IPS-18a (cell line): ENCODE data around the gene QPRT.
"Not testable (repeated sequence)": the region's sequence is repeated elsewhere in the genome, so short reads cannot be mapped to it uniquely, and the experiment has no call there.

Experiments
- H3K27ac ChIP-seq: one replicate; pipeline ENCODE4 v1.5.1; 2013; ENCODE audit warnings: low read length
- H3K27me3 ChIP-seq: one replicate; pipeline ENCODE4 v1.6.1; 2013; ENCODE audit warnings: mild to moderate bottlenecking, low read length; ENCODE audit not compliant: control insufficient read depth, insufficient read depth
- H3K36me3 ChIP-seq: one replicate; pipeline ENCODE4 v1.6.1; 2013; ENCODE audit warnings: low read depth, low read length; ENCODE audit not compliant: control insufficient read depth
- H3K4me1 ChIP-seq: one replicate; pipeline ENCODE4 v1.6.1; 2013; ENCODE audit warnings: low read depth, low read length; ENCODE audit not compliant: control insufficient read depth
- H3K4me3 ChIP-seq: one replicate; pipeline ENCODE4 v1.5.1; 2013; ENCODE audit warnings: low read length
- H3K9ac ChIP-seq: one replicate; pipeline ENCODE4 v1.6.1; 2013; ENCODE audit warnings: mild to moderate bottlenecking, low read length, moderate library complexity
- H3K9me3 ChIP-seq: one replicate; pipeline ENCODE4 v1.6.1; 2013; ENCODE audit warnings: low read depth, low read length; ENCODE audit not compliant: control insufficient read depth

The QPRT gene

DNA sequence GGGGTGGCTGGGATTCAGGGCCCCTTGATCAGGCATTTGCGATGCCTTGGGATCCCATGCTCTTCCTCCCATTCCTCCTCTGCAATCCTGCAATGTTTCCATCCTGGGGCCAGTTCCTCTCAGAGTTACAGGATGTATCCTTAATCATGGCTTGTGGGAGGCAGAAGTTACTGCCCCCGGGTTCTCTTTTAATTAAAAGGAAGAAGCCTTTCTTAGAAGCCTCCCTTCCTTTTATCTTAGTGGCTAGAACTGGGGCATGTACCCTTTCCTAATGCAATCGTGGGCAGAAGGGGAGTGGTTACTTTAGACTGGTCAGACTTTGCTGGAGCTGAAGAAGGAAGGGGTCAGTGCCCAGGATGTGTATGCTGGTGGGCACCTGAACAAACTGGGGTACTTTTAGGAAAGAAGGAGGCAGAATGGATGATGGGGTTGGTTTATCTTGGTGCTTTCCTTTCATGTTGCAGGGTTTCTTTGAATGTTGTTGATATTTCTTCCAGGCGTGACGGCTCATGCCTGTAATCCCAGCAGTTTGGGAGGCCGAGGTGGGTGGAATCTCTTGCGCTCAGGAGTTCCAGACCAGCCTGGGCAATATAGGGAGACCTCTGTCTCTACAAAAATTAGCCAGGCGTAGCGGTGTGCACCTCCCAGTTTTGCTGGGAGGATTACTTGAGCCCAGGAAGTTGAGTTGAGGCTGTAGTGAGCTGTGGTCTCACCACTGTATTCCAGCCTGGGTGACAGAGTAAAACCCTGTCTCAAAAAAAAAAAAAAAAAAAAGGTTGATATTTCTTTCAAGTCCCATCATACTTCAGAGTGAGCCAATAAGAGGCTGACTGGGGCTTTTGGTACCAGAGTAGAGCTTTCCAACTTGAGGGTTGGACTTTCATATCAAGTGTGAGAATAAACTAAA lies 29.1 kb upstream of the QPRT start:
- H3K9ac ChIP-seq: no peak overlapping the region
- no peaks in the 10 kb centered on the region for H3K36me3 ChIP-seq
- H3K9me3 ChIP-seq: no peaks in the 10 kb centered on the region
- H3K27me3 ChIP-seq: no peaks in the 10 kb centered on the region
- H3K4me1 ChIP-seq: no peaks in the 10 kb centered on the region
- no peak overlapping the region for H3K27ac ChIP-seq
- H3K4me3 ChIP-seq: no peak overlapping the region

DNA sequence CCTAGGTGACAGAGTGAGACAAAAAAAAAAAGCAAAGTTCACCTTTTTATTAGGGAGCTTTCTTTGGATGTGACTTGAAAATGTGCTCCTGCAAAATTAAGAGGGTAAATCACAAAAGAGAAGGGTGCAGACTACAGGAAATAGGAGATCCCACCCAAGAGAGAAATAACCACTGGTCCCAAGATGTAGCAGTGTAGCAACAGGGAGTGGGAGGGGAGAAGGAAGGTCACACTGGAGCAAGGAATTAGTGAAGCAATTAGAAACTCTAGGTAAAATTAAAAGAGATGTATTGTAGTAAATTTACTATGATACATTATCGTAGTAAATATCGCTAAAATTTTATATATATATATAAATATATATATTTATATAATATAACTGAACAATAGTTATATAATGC lies 28.2 kb upstream of the QPRT start:
- Histone ChIP-seq H3K4me3 (no peak overlapping the region), H3K36me3 (no peaks in the 10 kb centered on the region), H3K9me3 (no peaks in the 10 kb centered on the region), H3K9ac (no peak overlapping the region), H3K27ac (no peak overlapping the region), H3K4me1 (no peaks in the 10 kb centered on the region), H3K27me3 (no peaks in the 10 kb centered on the region)

DNA sequence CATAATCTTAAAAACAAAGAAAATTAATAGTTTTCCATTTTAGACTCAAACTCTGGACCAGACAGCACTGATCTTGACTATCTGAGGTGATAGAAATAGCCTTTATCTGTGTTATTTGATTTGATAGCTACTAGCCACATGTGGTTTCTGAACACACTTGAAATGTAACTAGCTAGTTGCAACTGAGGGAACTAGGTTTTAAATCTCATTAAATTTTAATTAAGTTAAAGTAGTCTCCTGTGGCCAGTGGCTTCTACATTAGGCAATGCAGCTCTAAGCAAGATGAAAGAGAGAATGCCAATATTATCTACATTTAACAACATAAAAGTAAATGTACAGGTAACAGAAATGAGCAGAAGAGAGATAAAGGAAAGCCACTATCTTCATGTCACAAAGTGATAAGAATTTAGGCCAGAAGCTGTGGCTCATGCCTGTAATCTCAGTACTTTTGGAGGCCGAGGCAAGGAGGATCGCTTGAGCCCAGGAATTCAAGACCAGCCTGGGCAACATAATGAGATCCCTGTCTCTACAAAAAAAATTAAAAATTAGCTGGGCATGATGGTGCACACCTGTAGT lies 27.1 kb upstream of the QPRT start:
- H3K9ac ChIP-seq: no peak overlapping the region

DNA sequence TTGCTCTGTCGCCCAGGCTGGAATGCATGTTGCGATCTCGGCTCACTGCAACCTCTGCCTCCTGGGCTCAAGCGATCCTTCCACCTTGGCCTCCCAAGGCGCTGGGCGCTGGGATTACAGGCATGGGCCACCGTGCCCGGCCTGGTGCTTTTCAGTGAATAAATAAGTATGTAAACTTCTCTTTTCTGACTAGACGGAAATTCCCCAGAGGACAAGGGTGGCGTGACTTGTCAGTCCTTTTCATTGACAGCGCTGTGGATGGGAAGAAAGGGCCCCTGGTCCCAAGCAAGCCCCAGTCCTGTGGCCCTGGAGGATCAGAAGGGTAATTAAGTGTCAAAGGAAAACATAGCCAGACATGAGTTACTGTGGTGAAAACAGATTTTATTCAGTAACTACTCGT lies 25.5 kb upstream of the QPRT start:
- Histone ChIP-seq H3K9ac (no peak overlapping the region), H3K27me3 (no peaks in the 10 kb centered on the region), H3K36me3 (no peaks in the 10 kb centered on the region), H3K27ac (no peak overlapping the region), H3K9me3 (no peaks in the 10 kb centered on the region), H3K4me1 (no peaks in the 10 kb centered on the region), H3K4me3 (no peak overlapping the region)

More for the DNA sequence above, 27.1 kb upstream of the QPRT start:
- Histone ChIP-seq H3K27me3 (no peaks in the 10 kb centered on the region), H3K27ac (no peak overlapping the region), H3K36me3 (no peaks in the 10 kb centered on the region), H3K4me1 (no peaks in the 10 kb centered on the region), H3K9me3 (no peaks in the 10 kb centered on the region), H3K4me3 (no peak overlapping the region)

DNA sequence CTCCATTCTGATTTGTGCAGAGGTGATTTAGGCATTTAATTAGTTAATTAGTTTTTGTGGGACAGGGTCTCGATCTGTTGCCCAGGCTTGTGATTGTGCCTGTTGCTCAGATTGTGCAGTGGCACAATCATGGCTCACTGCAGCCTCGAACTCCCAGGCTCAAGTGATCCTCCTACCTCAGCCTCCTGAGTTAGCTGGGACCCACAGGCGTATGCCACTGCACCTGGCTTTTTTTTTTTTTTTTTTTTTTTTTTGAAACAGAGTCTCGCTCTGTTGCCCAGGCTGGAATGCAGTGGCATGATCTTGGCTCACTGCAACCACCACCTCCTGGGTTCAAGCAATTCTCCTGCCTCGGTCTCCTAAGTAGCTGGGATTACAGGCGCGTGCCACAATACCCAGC lies 25.1 kb upstream of the QPRT start:
- H3K36me3 ChIP-seq, H3K9me3 ChIP-seq, H3K9ac ChIP-seq, H3K27ac ChIP-seq, H3K4me3 ChIP-seq, H3K27me3 ChIP-seq, H3K4me1 ChIP-seq: not testable (repeated sequence)

DNA sequence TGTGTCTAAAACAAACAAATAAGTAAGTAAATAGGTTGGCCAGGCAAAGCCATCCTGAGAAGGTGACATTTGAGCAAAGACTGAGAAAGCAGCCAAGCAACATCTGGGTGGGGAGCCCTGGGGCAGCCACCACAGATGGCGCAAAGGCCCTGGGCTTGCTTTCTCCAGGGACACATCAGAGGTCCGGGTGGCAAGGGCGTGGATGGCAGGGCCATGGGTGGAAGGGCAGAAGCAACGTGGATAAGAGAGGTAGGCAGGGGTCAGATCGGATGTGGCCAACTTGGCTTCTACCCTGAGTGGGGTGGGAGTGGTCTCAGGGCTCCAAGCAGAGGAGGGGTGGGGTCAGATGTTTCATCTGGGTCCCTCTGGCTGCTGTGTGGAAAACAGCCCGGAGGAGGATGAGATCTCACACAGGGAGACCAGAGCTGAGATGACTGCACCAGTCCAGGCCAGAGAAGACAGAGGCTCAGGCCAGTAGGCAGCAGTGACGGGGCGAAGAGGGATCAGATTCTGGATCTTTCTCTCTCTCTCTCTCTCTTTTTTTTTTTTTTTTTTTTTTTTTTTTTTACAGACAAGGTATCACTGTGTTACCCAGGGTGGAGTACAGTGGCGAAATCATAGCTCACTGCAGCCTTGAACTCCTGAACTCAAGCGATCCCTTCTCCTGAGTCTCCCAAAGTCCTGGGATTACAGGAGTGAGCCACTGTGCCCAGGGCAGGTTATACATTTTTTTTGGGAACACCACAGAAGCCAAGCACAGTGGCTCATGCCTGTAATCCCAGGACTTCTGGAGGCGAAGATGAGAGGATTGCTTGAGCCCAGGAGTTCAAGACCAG lies 22.1 kb upstream of the QPRT start:
- Histone ChIP-seq H3K4me3 (no peak overlapping the region), H3K9ac (no peak overlapping the region), H3K27ac (no peak overlapping the region), H3K27me3 (no peaks in the 10 kb centered on the region), H3K4me1 (no peaks in the 10 kb centered on the region), H3K36me3 (no peaks in the 10 kb centered on the region), H3K9me3 (no peaks in the 10 kb centered on the region)

DNA sequence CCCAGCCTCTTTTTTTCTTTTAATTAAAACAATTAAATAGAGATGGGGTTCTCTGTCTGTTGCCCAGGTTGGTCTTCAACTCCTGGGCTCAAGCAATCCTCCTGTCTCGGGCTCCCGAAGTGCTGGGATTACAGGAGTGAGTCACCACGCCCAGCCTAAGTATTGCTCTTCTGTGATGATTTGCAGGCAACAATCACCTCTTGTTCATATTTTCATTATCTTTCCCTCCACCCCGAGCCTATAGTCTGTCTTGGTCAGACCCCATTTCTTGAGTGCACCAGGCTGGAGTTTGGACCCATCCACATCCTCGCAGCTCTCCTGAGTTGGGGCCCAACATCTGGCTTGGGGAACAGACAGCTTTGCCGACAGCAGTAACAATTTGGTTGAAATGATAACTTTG lies 20.3 kb upstream of the QPRT start:
- Histone ChIP-seq H3K36me3 (no peaks in the 10 kb centered on the region), H3K9ac (no peak overlapping the region), H3K9me3 (no peaks in the 10 kb centered on the region), H3K27ac (no peak overlapping the region), H3K4me3 (no peak overlapping the region), H3K4me1 (no peaks in the 10 kb centered on the region), H3K27me3 (no peaks in the 10 kb centered on the region)

DNA sequence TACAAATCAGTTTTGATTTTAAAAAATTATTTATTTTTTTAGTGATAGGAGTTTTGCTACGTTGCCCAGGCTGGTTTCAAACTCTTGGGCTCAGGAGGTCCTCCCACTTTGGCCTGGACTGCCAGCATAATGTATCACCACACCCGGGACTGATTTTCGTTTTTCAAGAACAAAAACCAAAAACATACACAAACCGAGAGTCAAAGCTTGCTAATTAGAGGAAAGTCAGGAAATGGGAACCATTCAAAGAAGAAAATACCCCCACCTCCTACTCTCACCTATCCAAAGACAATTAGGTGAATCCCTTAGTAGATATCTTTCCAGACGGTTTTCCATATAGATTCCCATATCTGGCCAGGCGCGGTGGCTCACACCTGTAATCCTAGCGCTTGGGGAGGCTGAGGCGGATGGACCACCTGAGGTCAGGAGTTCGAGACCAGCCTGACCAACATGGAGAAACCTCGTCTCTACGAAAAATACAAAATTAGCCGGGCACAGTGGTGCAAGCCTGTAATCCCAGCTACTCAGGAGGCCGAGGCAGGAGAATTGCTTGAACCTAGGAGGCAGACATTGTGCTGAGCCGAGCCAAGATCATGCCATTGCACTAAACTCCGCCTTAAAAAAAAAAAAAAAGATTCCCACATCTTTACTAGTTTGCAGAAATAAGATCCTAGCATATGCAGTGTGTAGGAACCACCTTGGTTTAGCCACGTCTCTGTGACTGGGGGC lies 16.8 kb upstream of the QPRT start:
- peaks cover 7% of the 10 kb centered on the region for H3K4me1 ChIP-seq
- no peaks in the 10 kb centered on the region for H3K36me3 ChIP-seq
- no peak overlapping the region for H3K27ac ChIP-seq
- no peak overlapping the region for H3K9ac ChIP-seq
- H3K9me3 ChIP-seq: no peaks in the 10 kb centered on the region
- H3K4me3 ChIP-seq: no peak overlapping the region
- no peaks in the 10 kb centered on the region for H3K27me3 ChIP-seq

DNA sequence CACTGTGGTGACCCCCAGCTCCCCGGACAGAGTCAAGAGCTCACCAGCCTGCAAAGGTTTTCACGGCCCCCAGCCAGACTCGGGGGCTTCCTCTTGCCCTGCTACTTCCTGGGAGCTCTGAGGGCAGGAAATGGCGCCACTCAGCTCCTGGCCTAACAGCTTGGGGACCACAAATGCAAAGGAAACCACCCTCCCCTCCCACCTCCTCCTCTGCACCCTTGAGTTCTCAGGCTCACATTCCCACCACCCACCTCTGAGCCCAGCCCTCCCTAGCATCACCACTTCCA lies 16.3 kb upstream of the QPRT start:
- Histone ChIP-seq H3K9me3 (no peaks in the 10 kb centered on the region), H3K9ac (no peak overlapping the region), H3K36me3 (no peaks in the 10 kb centered on the region), H3K27ac (no peak overlapping the region), H3K4me1 (peaks cover 9% of the 10 kb centered on the region), H3K27me3 (no peaks in the 10 kb centered on the region), H3K4me3 (no peak overlapping the region)

DNA sequence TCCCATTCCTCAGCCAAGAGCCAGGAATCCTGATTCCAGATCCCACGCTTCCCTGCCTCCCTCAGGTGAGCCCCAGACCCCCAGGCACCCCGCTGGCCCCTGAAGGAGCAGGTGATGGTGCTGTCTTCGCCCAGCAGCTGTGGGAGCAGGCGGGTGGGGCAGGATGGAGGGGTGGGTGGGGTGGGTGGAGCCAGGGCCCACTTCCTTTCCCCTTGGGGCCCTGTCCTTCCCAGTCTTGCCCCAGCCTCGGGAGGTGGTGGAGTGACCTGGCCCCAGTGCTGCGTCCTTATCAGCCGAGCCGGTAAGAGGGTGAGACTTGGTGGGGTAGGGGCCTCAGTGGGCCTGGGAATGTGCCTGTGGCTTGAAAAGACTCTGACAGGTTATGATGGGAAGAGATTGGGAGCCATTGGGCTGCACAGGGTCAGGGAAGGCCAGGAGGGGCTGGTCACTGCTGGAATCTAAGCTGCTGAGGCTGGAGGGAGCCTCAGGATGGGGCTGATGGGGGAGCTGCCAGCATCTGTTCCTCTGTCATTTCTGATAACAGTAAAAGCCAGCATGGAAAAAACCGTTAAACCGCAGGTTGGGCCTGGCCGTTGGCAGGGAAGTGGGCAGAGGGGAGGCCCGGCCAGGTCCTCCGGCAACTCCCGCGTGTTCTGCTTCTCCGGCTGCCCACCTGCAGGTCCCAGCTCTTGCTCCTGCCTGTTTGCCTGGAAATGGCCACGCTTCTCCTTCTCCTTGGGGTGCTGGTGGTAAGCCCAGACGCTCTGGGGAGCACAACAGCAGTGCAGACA lies 15.8 kb upstream of the QPRT start, which contains the start of gene SPN:
Gene SPN (plus strand): TSS at position 232 of the 791 bp plus-strand sequence. CDS start 482 bp downstream, at position 714.
- Histone ChIP-seq H3K9me3 (no peaks in the 10 kb centered on the region), H3K4me1 (peaks cover 9% of the 10 kb centered on the region), H3K4me3 (no peak within 1 kb of the TSS), H3K27me3 (no peaks in the 10 kb centered on the region), H3K27ac (no peak within 1 kb of the TSS), H3K9ac (no peak within 1 kb of the TSS), H3K36me3 (no peaks in the 10 kb centered on the region)

DNA sequence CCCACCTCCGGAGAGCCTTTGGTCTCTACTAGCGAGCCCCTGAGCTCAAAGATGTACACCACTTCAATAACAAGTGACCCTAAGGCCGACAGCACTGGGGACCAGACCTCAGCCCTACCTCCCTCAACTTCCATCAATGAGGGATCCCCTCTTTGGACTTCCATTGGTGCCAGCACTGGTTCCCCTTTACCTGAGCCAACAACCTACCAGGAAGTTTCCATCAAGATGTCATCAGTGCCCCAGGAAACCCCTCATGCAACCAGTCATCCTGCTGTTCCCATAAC lies 15.2 kb upstream of the QPRT start:
- Histone ChIP-seq H3K4me1 (peaks cover 9% of the 10 kb centered on the region), H3K9ac (no peak overlapping the region), H3K4me3 (no peak overlapping the region), H3K9me3 (no peaks in the 10 kb centered on the region), H3K27ac (no peak overlapping the region), H3K36me3 (no peaks in the 10 kb centered on the region), H3K27me3 (no peaks in the 10 kb centered on the region)
